K562 (cell line): Measurements from ENCODE around the gene TMEM30A. TPM values are rescaled to one million over a fixed set of nuclear protein-coding genes. Genes with fewer than 3 reads are reported as not detected.

Experiments used
- ATAC-seq: fragments of 200-7000 bp; cut with Tn5 transposase; 3 replicates; pipeline ENCODE4 v1.9.1; 2020; ENCODE audit warnings: moderate library complexity
- BruUV-seq: library from RNA; stranded (reverse); fragments of 400-500 nt; replicated peaks from 2 replicates; lab custom pipeline; 2021; lab: Mats Ljungman, UMichigan
- CTCF ChIA-PET: fragments of 300-600 bp; formaldehyde crosslinking; extraction: SDS; loops from one replicate; lab custom pipeline; 2021; ENCODE audit warnings: low intra/inter-chr PET ratio; lab: Yijun Ruan, JAX
- POLR2A ChIA-PET: fragments of 300-600, 350-650 bp; sonication (Branson Sonifier 250); formaldehyde crosslinking; extraction: SDS; loops from one replicate; lab custom pipeline; 2021; ENCODE audit warnings: antibody characterized with exemption, inconsistent platforms; lab: Yijun Ruan, JAX
- DNase-seq, 4 experiments: peaks; one replicate each; pipeline versions ENCODE4 v3.0.0 to v3.0.0-alpha.2; 2011 to 2018; ENCODE audit warnings: low spot score in 3 of 4, mixed read lengths in 3 of 4; ENCODE audit errors: extremely low read depth in 1 of 4
- FAIRE-seq: peaks from 2 replicates; lab custom pipeline; 2011; peaks lifted over from hg19 to GRCh38; lab: Jason Lieb, UNC
- H2AFZ ChIP-seq: 2 replicates; pipeline ENCODE4 v1.6.0; 2011; ENCODE audit warnings: low read depth, low read length, control low read depth, inconsistent platforms
- H3K27ac ChIP-seq: fragments of 200-600 bp; 3 replicates; pipeline ENCODE4 v1.8.0; 2011; ENCODE audit warnings: low read depth, mild to moderate bottlenecking, control low read depth, inconsistent platforms, low read length, moderate library complexity, mixed read lengths; ENCODE audit errors: extremely low read depth
- H3K27me3 ChIP-seq, 2 experiments: fragments of 300-600 bp in 1 of 2; 2 replicates in 1 of 2; 3 replicates in 1 of 2; pipeline versions ENCODE4 v1.6.0 to v1.8.0; 2011; ENCODE audit warnings: inconsistent platforms in 2 of 2, low read length in 2 of 2, mild to moderate bottlenecking in 1 of 2, mixed read lengths in 1 of 2, moderate library complexity in 1 of 2; ENCODE audit not compliant: control insufficient read depth in 2 of 2, insufficient read depth in 2 of 2
- H3K36me3 ChIP-seq: fragments of 300-600 bp; 3 replicates; pipeline ENCODE4 v1.8.0; 2011; ENCODE audit warnings: mild to moderate bottlenecking, low read length, inconsistent platforms; ENCODE audit not compliant: control insufficient read depth, insufficient read depth
- H3K4me1 ChIP-seq, 2 experiments: fragments of 200-600 bp in 1 of 2; replicated peaks in 1 of 2; 2 replicates in 1 of 2; 3 replicates in 1 of 2; pipeline versions ENCODE4 v1.5.1 to v1.8.0; 2011; ENCODE audit warnings: inconsistent platforms in 2 of 2, low read length in 2 of 2, mild to moderate bottlenecking in 1 of 2, mixed read lengths in 1 of 2, moderate library complexity in 1 of 2; ENCODE audit not compliant: control insufficient read depth in 2 of 2, insufficient read depth in 2 of 2
- H3K4me2 ChIP-seq: 2 replicates; pipeline ENCODE4 v1.6.1; 2011; ENCODE audit warnings: low read length, control low read depth, inconsistent platforms, mixed read lengths; ENCODE audit not compliant: insufficient read depth
- H3K4me3 ChIP-seq: fragments of 200-600 bp; sonication (generic), shearing (Covaris generic); 2 replicates; pipeline ENCODE4 v1.5.1; 2016; ENCODE audit warnings: control low read depth, inconsistent platforms
- H3K79me2 ChIP-seq: fragments of 200-600 bp; 3 replicates; pipeline ENCODE4 v1.8.0; 2011; ENCODE audit warnings: low read length, inconsistent platforms; ENCODE audit not compliant: control insufficient read depth, insufficient read depth
- H3K9ac ChIP-seq, 2 experiments: 2 replicates each; pipeline versions ENCODE4 v1.6.0 to v1.6.1; 2011; ENCODE audit warnings: low read depth in 2 of 2, low read length in 2 of 2, control low read depth in 1 of 2, inconsistent platforms in 1 of 2, mild to moderate bottlenecking in 1 of 2, mixed read lengths in 1 of 2; ENCODE audit not compliant: insufficient read depth in 1 of 2
- H3K9me1 ChIP-seq: one replicate; pipeline ENCODE4 v1.6.0; 2011; ENCODE audit warnings: inconsistent platforms, mild to moderate bottlenecking, low read length, moderate library complexity; ENCODE audit not compliant: control insufficient read depth, insufficient read depth
- H3K9me3 ChIP-seq: replicated peaks from 2 replicates; pipeline ENCODE4 v1.5.1; 2011; ENCODE audit warnings: low read depth, low read length, inconsistent platforms; ENCODE audit not compliant: control insufficient read depth, insufficient read depth
- H4K20me1 ChIP-seq: replicated peaks from 2 replicates; pipeline ENCODE4 v1.6.1; 2011; ENCODE audit warnings: low read length, inconsistent platforms, mixed read lengths; ENCODE audit not compliant: control insufficient read depth, insufficient read depth
- FOXK2 ChIP-seq, 2 experiments: fragments of 450-650 bp; IDR thresholded peaks in 1 of 2; conservative IDR thresholded peaks in 1 of 2; 2 replicates each; pipeline ENCODE4 v1.6.1; 2016; ENCODE audit warnings: low read depth in 2 of 2, mild to moderate bottlenecking in 1 of 2
- L3MBTL2 ChIP-seq: fragments of 450-650 bp; IDR thresholded peaks from 2 replicates; pipeline ENCODE4 v1.6.1; 2016; ENCODE audit warnings: mild to moderate bottlenecking, moderate library complexity
- MCM2 ChIP-seq: fragments of 450-650 bp; IDR thresholded peaks from 2 replicates; pipeline ENCODE4 v1.6.1; 2017; ENCODE audit warnings: low read depth, mild to moderate bottlenecking
- MEIS2 ChIP-seq: fragments of 450-650 bp; IDR thresholded peaks from 2 replicates; pipeline ENCODE4 v1.6.1; 2014; ENCODE audit warnings: mild to moderate bottlenecking; ENCODE audit not compliant: partially characterized antibody
- NR2C2 ChIP-seq, 2 experiments: fragments of 200-800 bp in 1 of 2; sonication (Bioruptor generic) in 1 of 2; sonication (generic) in 1 of 2; formaldehyde crosslinking in 1 of 2; IDR thresholded peaks; 2 replicates each; pipeline versions ENCODE4 v1.6.1 to v1.8.0; 2016 to 2022; ENCODE audit warnings: mild to moderate bottlenecking in 1 of 2, missing compliant biosample characterization in 1 of 2, missing genetic modification characterization in 1 of 2, missing genetic modification reagents in 1 of 2
- XRCC5 ChIP-seq: fragments of 200-400 bp; formaldehyde crosslinking; IDR thresholded peaks from 2 replicates; pipeline ENCODE4 v1.6.1; 2017; ENCODE audit warnings: low read depth, mild to moderate bottlenecking, low read length
- WGBS: fragments of 100-300 bp; shearing (Covaris generic); methylation state at CpG from one replicate; pipeline ENCODE4 v1.1.6; 2016; ENCODE audit warnings: low coverage, mixed read lengths; ENCODE audit not compliant: insufficient coverage; ENCODE audit errors: missing lambda C conversion rate; 5-methylcytosine and 5-hydroxymethylcytosine counted together
- in situ Hi-C: fragments of 300-500 bp; cut with MboI; formaldehyde crosslinking; loops from 4 replicates; pipeline ENCODE4 v1.15.0; 2018; ENCODE audit warnings: inconsistent platforms, mixed read lengths
- intact Hi-C: fragments of 100-400 bp; cut with micrococcal nuclease; formaldehyde crosslinking; loops from 2 replicates; pipeline ENCODE4 v1.14.2; 2022
- polyA plus RNA-seq, 8 experiments: library from polyadenylated mRNA; depleted of rRNA in 4 of 8; stranded (reverse) in 5 of 8; unstranded in 3 of 8; fragments of >200 nt; fragmentation: Nextera tagmentation in 2 of 8; fragmentation: Illumina TruSeq in 1 of 8; extraction: Ambion mirVana in 2 of 8; extraction: Trizol in 1 of 8; gene quantifications; 2 replicates each; pipeline versions ENCODE4 v1.2.1 to v1.2.3, GENCODE V29; 2011 to 2014; ENCODE audit warnings: inconsistent platforms in 1 of 8, missing spikeins in 1 of 8
- total RNA-seq, 7 experiments: library from RNA; depleted of rRNA in 6 of 7; stranded (reverse); fragments of >200 nt in 6 of 7; fragmentation: Illumina TruSeq in 2 of 7; extraction: Trizol in 2 of 7; gene quantifications; 2 replicates each; pipeline versions ENCODE4 v1.2.1 to v1.2.3, GENCODE V29; 2011 to 2021; ENCODE audit warnings: low replicate concordance in 1 of 7

TMEM30A gene
- total and polyA plus RNA-seq, 9 of the 15 experiments (the other 6 are each of a cell fraction or from before 2014, with no cell fraction given) = 6.5 to 31.2 (median 16.3) TPM

- no peak for FAIRE-seq
These were observed 75.3 kb downstream of the TMEM30A start for GRCh38 chr6:75209184-75209723.

More at GRCh38 chr6:75209184-75209723, 75.3 kb downstream of the TMEM30A start:
- 0 out of 2 replicates have a peak, but pooled peaks cover 4% of the 10 kb centered on the region for H4K20me1 ChIP-seq
- H2AFZ ChIP-seq = no peak overlapping the region
- no peak overlapping the region for H3K9ac ChIP-seq
- ChIA-PET POLR2A (interaction anchor here (0.7 kb wide), 1 partner anchor 14 kb away, joined by 3 read pairs; no protein-coding TSS in a partner anchor), CTCF (interaction anchor here (1.2 to 1.5 kb wide), 3 partner anchors 318 to 1470 kb away, joined by 3 to 12 read pairs (median 10); no protein-coding TSS in a partner anchor)
- no peak for DNase-seq
- H3K79me2 ChIP-seq = no peaks in the 10 kb centered on the region
- peaks cover 0 to 10% of the 10 kb centered on the region in 2 experiments; a peak in 1 of 5 replicates for H3K4me1 ChIP-seq
- no peaks in the 10 kb centered on the region for H3K36me3 ChIP-seq
- BruUV-seq = no TSS peak
- no peak for ATAC-seq
- H3K27me3 ChIP-seq = peaks cover 21 to 41% of the 10 kb centered on the region in 2 experiments; a peak in 4 of 5 replicates
- no peak overlapping the region for H3K27ac ChIP-seq
- peak; percentile 11; the same call in 1 of the 2 replicates for TF ChIP-seq XRCC5
- no peak for TF ChIP-seq L3MBTL2
- TF ChIP-seq MCM2 = no peak
- TF ChIP-seq MEIS2 = peak; percentile 14
- 0 out of 4 replicates have a peak, but pooled peaks of 1 of the 2 experiments have one; percentile 20 for TF ChIP-seq FOXK2 (conservative IDR thresholded peaks at IDR 0.05 in 1 of 2, IDR thresholded peaks at IDR 0.05 in 1 of 2; ENCODE audit: low read depth in 2 of 2)
- no peak for TF ChIP-seq NR2C2 (CRISPR knock-in tag; IDR thresholded peaks at IDR 0.05)
- peak; percentile 34; the same call in 1 of the 2 replicates for TF ChIP-seq NR2C2 (tag; IDR thresholded peaks at IDR 0.05)
- TF ChIP-seq, all 486 proteins: peak for 4
- 1% methylated on average over 7 of the region's 7 CpGs for WGBS
- Histone ChIP-seq H3K4me2 (no peak overlapping the region), H3K9me1 (no peaks in the 10 kb centered on the region), H3K4me3 (no peak overlapping the region), H3K9me3 (no peaks in the 10 kb centered on the region)
- intact Hi-C loops (loop anchor here (1.0 to 5.0 kb wide), 6 partner anchors 318 to 1534 kb away; no protein-coding TSS in a partner anchor), in situ Hi-C loops (no loop called here)
